D721Med (cell line): ENCODE results near the gene PRRC1.

Source experiments
- DNase-seq: peaks from one replicate; pipeline ENCODE4 v3.0.0; 2011; ENCODE audit warnings: low spot score; ENCODE audit not compliant: insufficient read length
- FAIRE-seq: peaks from 2 replicates; lab custom pipeline; 2011; peaks lifted over from hg19 to GRCh38; lab: Jason Lieb, UNC
- CTCF ChIP-seq: IDR thresholded peaks from 2 replicates; pipeline ENCODE4 v1.5.1; 2012; ENCODE audit warnings: mild to moderate bottlenecking, control low read depth; ENCODE audit not compliant: insufficient read depth; ENCODE audit errors: missing control alignments

PRRC1 gene

GRCh38 chr5:127581450-127581849 lies 64.0 kb downstream of the PRRC1 start:
- DNase-seq, result no peak
- FAIRE-seq, result no peak
- no peak for TF ChIP-seq CTCF

GRCh38 chr5:127582773-127583370 lies 65.4 kb downstream of the PRRC1 start:
- DNase-seq (no peak), FAIRE-seq (peak; percentile 25)
- TF ChIP-seq CTCF, result no peak

- TF ChIP-seq CTCF, result no peak
- DNase-seq, result no peak
- FAIRE-seq, result peak; percentile 88
Observed at GRCh38 chr5:127583866-127584265, 66.4 kb downstream of the PRRC1 start.

GRCh38 chr5:127585661-127586060 lies 68.2 kb downstream of the PRRC1 start:
- TF ChIP-seq CTCF, result no peak
- DNase-seq, result no peak
- no peak for FAIRE-seq

GRCh38 chr5:127586066-127586770 lies 68.8 kb downstream of the PRRC1 start:
- DNase-seq (no peak), FAIRE-seq (no peak)
- no peak for TF ChIP-seq CTCF

- TF ChIP-seq CTCF, result no peak
- no peak for DNase-seq
- no peak for FAIRE-seq
Observed at GRCh38 chr5:127586811-127587210, 69.4 kb downstream of the PRRC1 start.
